Gastrocnemius medialis (tissue), 4 donors: ENCODE results near the gene GALNT15. TPM values are rescaled to one million over a fixed set of nuclear protein-coding genes. Genes with fewer than 3 reads are reported as not detected.

Source experiments
- ATAC-seq, 2 donors: fragments of 150-250 bp; one replicate each; pipeline ENCODE4 v1.9.1; 2016
- DNase-seq, 2 donors: peaks; one replicate each; pipeline ENCODE4 v3.0.0-alpha.2; 2019
- H3K27ac ChIP-seq, 4 donors: fragments of 200-600 bp; sonication (generic); 1 replicate in 1 of 4; 2 replicates in 3 of 4; pipeline ENCODE4 v1.5.1; 2016 to 2018; ENCODE audit warnings: mild to moderate bottlenecking in 2 of 4, moderate library complexity in 1 of 4
- H3K27me3 ChIP-seq, 3 donors: fragments of 200-600 bp; sonication (generic) in 2 of 3; 1 replicate in 1 of 3; 2 replicates in 2 of 3; pipeline versions ENCODE4 v1.5.1 to v1.6.0; 2016 to 2019; ENCODE audit warnings: mild to moderate bottlenecking in 1 of 3, moderate library complexity in 1 of 3
- H3K36me3 ChIP-seq, 2 donors: fragments of 200-600 bp; sonication (generic) in 1 of 2; one replicate each; pipeline ENCODE4 v1.5.1; 2017 to 2018
- H3K4me1 ChIP-seq, 2 donors: fragments of 200-600 bp; sonication (generic) in 1 of 2; one replicate each; pipeline ENCODE4 v1.5.1; 2016 to 2017; ENCODE audit warnings: mild to moderate bottlenecking in 2 of 2
- H3K4me3 ChIP-seq, 4 donors: fragments of 200-600 bp; sonication (generic) in 3 of 4; 1 replicate in 1 of 4; 2 replicates in 3 of 4; pipeline ENCODE4 v1.5.1; 2016 to 2019; ENCODE audit warnings: mild to moderate bottlenecking in 2 of 4
- H3K9me3 ChIP-seq, 3 donors: fragments of 200-600 bp; sonication (generic) in 2 of 3; 1 replicate in 1 of 3; 2 replicates in 2 of 3; pipeline ENCODE4 v1.5.1; 2016 to 2019
- POLR2A ChIP-seq, 2 donors: fragments of 450-650 bp; IDR thresholded peaks; one replicate each; pipeline ENCODE4 v1.6.1; 2017; ENCODE audit warnings: antibody characterized with exemption in 2 of 2, mild to moderate bottlenecking in 2 of 2, moderate library complexity in 2 of 2
- in situ Hi-C, 4 donors: fragments of 200-750 bp; cut with MboI; loops; one replicate each; pipeline versions ENCODE4 v1.15.0 to v1.8.0; 2017; ENCODE audit warnings: low sequenced_read_pairs in 4 of 4
- intact Hi-C: fragments of 100-400 bp; cut with DNase I; formaldehyde crosslinking; loops from one replicate; pipeline ENCODE4 v1.15.1; 2023; ENCODE audit warnings: low total_unique reads
- total RNA-seq, 4 donors: library from RNA; depleted of rRNA; stranded (reverse); fragments of >200 nt; gene quantifications; one replicate each; pipeline versions ENCODE4 v1.1.0 to v1.2.3, GENCODE V29; 2016
- TF ChIP-seq, protein P1 (sequence below), 5 experiments: fragments of 450-650 bp in 3 of 5; fragments of 200-600 bp in 2 of 5; sonication (generic) in 2 of 5; IDR thresholded peaks in 4 of 5; conservative IDR thresholded peaks in 1 of 5; 1 replicate in 4 of 5; 2 replicates in 1 of 5; pipeline ENCODE4 v1.5.1; 2016 to 2019; ENCODE audit warnings: antibody characterized with exemption in 5 of 5, mild to moderate bottlenecking in 3 of 5, moderate library complexity in 3 of 5

The GALNT15 gene
- total RNA-seq, 4 donors from 2014 or later, result 57.6 to 94.0 (median 79.6) TPM

DNA sequence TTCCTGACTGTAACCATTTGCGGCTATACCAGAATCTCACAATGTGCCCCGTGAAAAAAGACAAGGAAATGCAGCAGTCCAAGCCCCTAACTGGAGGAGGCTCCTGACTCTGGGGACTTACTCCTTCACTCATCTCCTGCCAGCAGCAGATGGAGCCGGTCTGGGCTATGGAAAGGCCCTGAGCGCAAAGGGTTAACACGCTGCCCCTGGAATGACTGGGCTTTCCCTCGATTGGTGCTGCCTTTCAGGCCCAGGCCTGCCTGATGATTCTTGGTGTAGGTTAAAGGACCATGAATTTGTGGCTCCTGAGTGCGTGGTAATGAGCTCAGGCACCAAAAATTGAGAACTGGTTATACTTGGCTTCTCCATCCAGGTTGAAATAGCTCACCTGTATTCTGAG lies 42.3 kb upstream of the GALNT15 start:
- in situ Hi-C loops, result loop anchor here in 1 of 4 donors (10.0 kb wide), 1 partner anchor 77 kb away; no protein-coding TSS in a partner anchor
- H3K27ac ChIP-seq, result peak overlapping the region; percentile 59 to 72 (median 66)
- no peaks in the 10 kb centered on the region for H3K36me3 ChIP-seq
- no peaks in the 10 kb centered on the region for H3K27me3 ChIP-seq
- TF ChIP-seq, protein P1, sequence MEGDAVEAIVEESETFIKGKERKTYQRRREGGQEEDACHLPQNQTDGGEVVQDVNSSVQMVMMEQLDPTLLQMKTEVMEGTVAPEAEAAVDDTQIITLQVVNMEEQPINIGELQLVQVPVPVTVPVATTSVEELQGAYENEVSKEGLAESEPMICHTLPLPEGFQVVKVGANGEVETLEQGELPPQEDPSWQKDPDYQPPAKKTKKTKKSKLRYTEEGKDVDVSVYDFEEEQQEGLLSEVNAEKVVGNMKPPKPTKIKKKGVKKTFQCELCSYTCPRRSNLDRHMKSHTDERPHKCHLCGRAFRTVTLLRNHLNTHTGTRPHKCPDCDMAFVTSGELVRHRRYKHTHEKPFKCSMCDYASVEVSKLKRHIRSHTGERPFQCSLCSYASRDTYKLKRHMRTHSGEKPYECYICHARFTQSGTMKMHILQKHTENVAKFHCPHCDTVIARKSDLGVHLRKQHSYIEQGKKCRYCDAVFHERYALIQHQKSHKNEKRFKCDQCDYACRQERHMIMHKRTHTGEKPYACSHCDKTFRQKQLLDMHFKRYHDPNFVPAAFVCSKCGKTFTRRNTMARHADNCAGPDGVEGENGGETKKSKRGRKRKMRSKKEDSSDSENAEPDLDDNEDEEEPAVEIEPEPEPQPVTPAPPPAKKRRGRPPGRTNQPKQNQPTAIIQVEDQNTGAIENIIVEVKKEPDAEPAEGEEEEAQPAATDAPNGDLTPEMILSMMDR (IDR thresholded peaks at IDR 0.05 in 4 of 5, conservative IDR thresholded peaks at IDR 0.05 in 1 of 5), result no peak
- no peak for TF ChIP-seq POLR2A (IDR thresholded peaks at IDR 0.05)
- no peak overlapping the region for H3K4me3 ChIP-seq
- no peaks in the 10 kb centered on the region for H3K9me3 ChIP-seq
- intact Hi-C loops, result loop anchor here (5.0 kb wide), 1 partner anchor 70 kb away; no protein-coding TSS in a partner anchor
- DNase-seq (no peak), ATAC-seq (no peak)
- peaks cover 58 to 68% of the 10 kb centered on the region in 2 donors for H3K4me1 ChIP-seq

DNA sequence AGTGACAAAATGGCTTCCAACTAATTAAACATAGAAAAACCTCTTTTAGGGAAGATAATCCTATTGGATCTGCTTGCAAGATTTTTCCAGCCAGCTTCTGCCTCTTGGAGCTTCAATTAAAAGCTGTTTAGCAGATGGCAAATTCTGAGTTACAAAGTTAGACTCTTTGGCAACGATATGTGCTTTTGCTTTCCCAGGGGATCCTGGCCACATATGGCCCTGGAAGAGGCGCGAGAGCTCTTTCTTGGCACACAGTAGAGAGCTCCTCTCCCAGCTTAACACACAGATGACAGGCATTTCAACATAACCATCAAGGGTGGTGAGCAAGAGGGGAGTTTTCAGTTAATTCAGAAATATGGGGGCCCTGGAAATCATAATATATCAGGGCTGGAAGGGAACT lies 41.6 kb upstream of the GALNT15 start:
- H3K27ac ChIP-seq, result peak overlapping the region; percentile 59 to 72 (median 66)
- H3K9me3 ChIP-seq, result no peaks in the 10 kb centered on the region
- DNase-seq (peak; percentile 30 to 44), ATAC-seq (peak; percentile 52 to 57)
- H3K36me3 ChIP-seq, result no peaks in the 10 kb centered on the region
- H3K4me1 ChIP-seq, result peaks cover 58 to 68% of the 10 kb centered on the region in 2 donors
- no peak overlapping the region for H3K4me3 ChIP-seq
- in situ Hi-C loops (loop anchor here in 1 of 4 donors (10.0 kb wide), 1 partner anchor 78 kb away; no protein-coding TSS in a partner anchor), intact Hi-C loops (loop anchor here (5.0 kb wide), 1 partner anchor 71 kb away; no protein-coding TSS in a partner anchor)
- TF ChIP-seq, protein P1 (IDR thresholded peaks at IDR 0.05 in 4 of 5, conservative IDR thresholded peaks at IDR 0.05 in 1 of 5), result no peak
- TF ChIP-seq POLR2A (IDR thresholded peaks at IDR 0.05), result no peak
- no peaks in the 10 kb centered on the region for H3K27me3 ChIP-seq

DNA sequence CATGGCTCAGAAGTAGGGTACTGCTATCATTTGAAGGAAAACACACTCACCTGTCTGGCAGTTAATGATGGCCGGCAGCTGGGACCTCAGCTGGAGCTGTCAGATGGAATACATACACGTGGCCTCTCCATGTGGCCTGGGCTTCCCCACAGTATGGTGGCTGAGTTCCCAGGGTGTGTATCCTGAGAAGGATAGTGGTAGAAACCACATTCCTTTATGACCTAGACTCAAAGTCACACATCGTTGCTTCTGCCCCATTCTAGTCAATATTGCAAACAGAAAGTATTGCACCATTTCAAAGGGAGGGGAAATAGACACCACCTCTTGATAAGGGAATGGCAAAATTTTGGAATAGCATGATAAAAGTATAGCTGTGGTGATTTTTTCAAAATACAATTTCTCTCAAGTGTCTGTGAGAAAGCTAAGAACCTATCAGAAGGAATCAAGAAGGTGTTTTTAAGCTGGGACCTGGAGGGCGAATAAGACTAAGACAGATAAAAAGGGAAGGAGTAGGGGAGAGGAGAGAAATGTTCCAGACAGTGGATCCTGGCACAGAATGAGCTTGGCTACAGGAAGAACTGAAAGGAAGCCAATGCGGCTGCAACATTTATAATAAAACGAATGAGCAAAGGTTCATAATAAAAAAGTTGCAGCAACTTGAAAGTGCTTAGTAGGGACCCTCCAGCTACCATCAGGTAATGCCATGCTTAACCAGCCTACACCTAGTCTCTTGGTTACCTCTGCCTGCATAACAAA lies 40.1 kb upstream of the GALNT15 start:
- DNase-seq (no peak), ATAC-seq (no peak)
- intact Hi-C loops, result loop anchor here (5.0 kb wide), 1 partner anchor 72 kb away; no protein-coding TSS in a partner anchor
- Histone ChIP-seq H3K27me3 (no peaks in the 10 kb centered on the region), H3K36me3 (no peaks in the 10 kb centered on the region), H3K27ac (peak overlapping the region; percentile 59 to 72 (median 66)), H3K4me1 (peaks cover 52 to 62% of the 10 kb centered on the region in 2 donors), H3K9me3 (no peaks in the 10 kb centered on the region), H3K4me3 (no peak overlapping the region)
- TF ChIP-seq, protein P1 (IDR thresholded peaks at IDR 0.05 in 4 of 5, conservative IDR thresholded peaks at IDR 0.05 in 1 of 5), result no peak
- TF ChIP-seq POLR2A (IDR thresholded peaks at IDR 0.05), result no peak
- in situ Hi-C loops, result loop anchor here in 1 of 4 donors (10.0 kb wide), 1 partner anchor 80 kb away; no protein-coding TSS in a partner anchor

DNA sequence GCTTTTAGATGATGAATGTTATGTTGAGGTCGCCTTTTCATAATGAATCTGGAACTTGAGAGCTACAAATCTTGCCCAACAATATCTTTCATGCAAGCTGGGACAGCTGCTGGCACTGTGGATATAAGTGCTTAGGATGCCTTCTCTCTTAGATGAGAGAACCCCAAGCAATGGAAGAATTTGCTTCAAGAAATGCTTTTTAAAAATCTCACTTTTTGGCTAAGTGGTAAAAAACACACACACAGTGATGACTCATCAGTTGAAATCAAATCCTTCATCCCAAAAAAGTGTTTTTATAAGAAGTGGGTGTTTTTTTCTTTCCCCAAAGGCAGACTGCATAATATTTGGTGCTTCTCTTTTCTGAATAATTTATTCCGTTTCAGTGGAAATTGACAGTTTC lies 38.4 kb upstream of the GALNT15 start:
- H3K4me1 ChIP-seq, result peaks cover 40 to 55% of the 10 kb centered on the region in 2 donors
- TF ChIP-seq, protein P1 (IDR thresholded peaks at IDR 0.05 in 4 of 5, conservative IDR thresholded peaks at IDR 0.05 in 1 of 5), result no peak
- peak in 1 of 2 donors; percentile 34 for TF ChIP-seq POLR2A (IDR thresholded peaks at IDR 0.05)
- peak overlapping the region; percentile 59 to 72 (median 66) for H3K27ac ChIP-seq
- no peaks in the 10 kb centered on the region for H3K27me3 ChIP-seq
- no peak overlapping the region for H3K4me3 ChIP-seq
- ATAC-seq (peak; percentile 51 to 68), DNase-seq (peak in 1 of 2 donors; percentile 60)
- in situ Hi-C loops, result loop anchor here in 1 of 4 donors (10.0 kb wide), 1 partner anchor 81 kb away; no protein-coding TSS in a partner anchor
- no peaks in the 10 kb centered on the region for H3K9me3 ChIP-seq
- H3K36me3 ChIP-seq, result no peaks in the 10 kb centered on the region
- intact Hi-C loops, result loop anchor here (5.0 kb wide), 1 partner anchor 36 kb away; the partner anchor contains the start of gene GALNT15
